WTC11 (cell line): ENCODE results near the gene VEGFD. TPM values are rescaled to one million over a fixed set of nuclear protein-coding genes. Genes with fewer than 3 reads are reported as not detected.

ENCODE experiments used
- ATAC-seq: fragments of 200-7000 bp; cut with Tn5 transposase; 2 replicates; pipeline ENCODE4 v1.10.0; 2021; ENCODE audit warnings: mild to moderate bottlenecking, moderate library complexity
- CTCF ChIA-PET: fragments of 300-600 bp; sonication (Branson Sonifier 250); formaldehyde crosslinking; loops from one replicate; lab custom pipeline; 2021; ENCODE audit warnings: antibody characterized with exemption; lab: Charles Lee
- POLR2A ChIA-PET: fragments of 350-600 bp; sonication (Branson Sonifier 250); formaldehyde crosslinking; loops from one replicate; lab custom pipeline; 2021; ENCODE audit warnings: antibody characterized with exemption; lab: Charles Lee
- DNase-seq: peaks from one replicate; pipeline ENCODE4 v3.0.0; 2021; ENCODE audit warnings: low spot score
- H3K27ac Mint-ChIP-seq: 2 replicates; pipeline ENCODE4 v1.8.0; 2021; ENCODE audit warnings: mixed read lengths
- H3K27me3 Mint-ChIP-seq: 2 replicates; pipeline ENCODE4 v1.8.0; 2021; ENCODE audit warnings: low read depth, mild to moderate bottlenecking, moderate library complexity, mixed read lengths
- H3K36me3 Mint-ChIP-seq: 2 replicates; pipeline ENCODE4 v1.8.0; 2021; ENCODE audit warnings: mixed read lengths
- H3K4me1 Mint-ChIP-seq: 2 replicates; pipeline ENCODE4 v1.8.0; 2022; ENCODE audit warnings: mixed read lengths
- H3K4me3 Mint-ChIP-seq: 2 replicates; pipeline ENCODE4 v1.8.0; 2021; ENCODE audit warnings: mild to moderate bottlenecking, moderate library complexity, mixed read lengths
- H3K9me3 Mint-ChIP-seq: 2 replicates; pipeline ENCODE4 v1.8.0; 2021; ENCODE audit warnings: mixed read lengths
- ESRRA ChIP-seq: sonication (generic); formaldehyde crosslinking; IDR thresholded peaks from 2 replicates; pipeline ENCODE4 v1.8.1; 2022; ENCODE audit warnings: mild to moderate bottlenecking, missing genetic modification reagents, borderline replicate concordance
- HMGXB4 ChIP-seq: sonication (generic); formaldehyde crosslinking; IDR thresholded peaks from 2 replicates; pipeline ENCODE4 v1.8.1; 2023; ENCODE audit warnings: mild to moderate bottlenecking, moderate library complexity, missing genetic modification reagents
- NR3C1 ChIP-seq: sonication (generic); formaldehyde crosslinking; conservative IDR thresholded peaks from 2 replicates; pipeline ENCODE4 v1.8.1; 2023; ENCODE audit warnings: low read depth, mild to moderate bottlenecking, missing genetic modification reagents
- PRDM15 ChIP-seq: sonication (generic); formaldehyde crosslinking; IDR thresholded peaks from 2 replicates; pipeline ENCODE4 v1.8.0; 2022; ENCODE audit warnings: missing genetic modification reagents
- PREB ChIP-seq: sonication (generic); formaldehyde crosslinking; IDR thresholded peaks from 2 replicates; pipeline ENCODE4 v1.8.1; 2022; ENCODE audit warnings: mild to moderate bottlenecking, missing genetic modification reagents, moderate library complexity, borderline replicate concordance
- TCF7 ChIP-seq: sonication (generic); formaldehyde crosslinking; IDR thresholded peaks from 2 replicates; pipeline ENCODE4 v1.8.0; 2022; ENCODE audit warnings: mild to moderate bottlenecking, low read depth, missing genetic modification reagents, moderate library complexity
- TEAD1 ChIP-seq: sonication (generic); formaldehyde crosslinking; IDR thresholded peaks from 2 replicates; pipeline ENCODE4 v1.8.0; 2022; ENCODE audit warnings: mild to moderate bottlenecking, missing genetic modification reagents
- ZNF121 ChIP-seq: sonication (generic); formaldehyde crosslinking; IDR thresholded peaks from 2 replicates; pipeline ENCODE4 v1.8.0; 2023; ENCODE audit warnings: missing genetic modification reagents
- total RNA-seq: library from RNA; stranded (reverse); gene quantifications from 3 replicates; pipeline ENCODE4 v1.2.3, GENCODE V29; 2021
- TF ChIP-seq, protein P1 (sequence below): sonication (generic); formaldehyde crosslinking; IDR thresholded peaks from 2 replicates; pipeline ENCODE4 v1.8.0; 2023; ENCODE audit warnings: mild to moderate bottlenecking, missing genetic modification reagents
- TF ChIP-seq, protein P2 (sequence below): sonication (generic); formaldehyde crosslinking; IDR thresholded peaks from 2 replicates; pipeline ENCODE4 v1.8.0; 2022; ENCODE audit warnings: mild to moderate bottlenecking, missing genetic modification reagents
- TF ChIP-seq, protein P3 (sequence below): sonication (generic); formaldehyde crosslinking; IDR thresholded peaks from 2 replicates; pipeline ENCODE4 v1.8.1; 2022; ENCODE audit warnings: mild to moderate bottlenecking, moderate library complexity, missing genetic modification reagents
- TF ChIP-seq, protein P4 (sequence below): fragments of 250-450 bp; sonication (Bioruptor Pico); IDR thresholded peaks from 2 replicates; pipeline ENCODE4 v1.9.0; 2021; ENCODE audit warnings: mild to moderate bottlenecking, borderline replicate concordance
- TF ChIP-seq, protein P5 (sequence below): sonication (generic); formaldehyde crosslinking; IDR thresholded peaks from 2 replicates; pipeline ENCODE4 v1.8.1; 2023; ENCODE audit warnings: mild to moderate bottlenecking, missing genetic modification reagents

The VEGFD gene
- total RNA-seq, 1 experiment from 2014 or later = not detected

- Mint-ChIP-seq H3K36me3 (0 out of 2 replicates have a peak, but pooled peaks cover 4% of the 10 kb centered on the region), H3K9me3 (0 out of 2 replicates have a peak, but pooled peaks cover 3% of the 10 kb centered on the region), H3K4me3 (no peak overlapping the region), H3K27ac (no peak overlapping the region)
- no peak for ATAC-seq
- no peak for TF ChIP-seq PRDM15 (CRISPR knock-in tag)
- TF ChIP-seq, protein P1, sequence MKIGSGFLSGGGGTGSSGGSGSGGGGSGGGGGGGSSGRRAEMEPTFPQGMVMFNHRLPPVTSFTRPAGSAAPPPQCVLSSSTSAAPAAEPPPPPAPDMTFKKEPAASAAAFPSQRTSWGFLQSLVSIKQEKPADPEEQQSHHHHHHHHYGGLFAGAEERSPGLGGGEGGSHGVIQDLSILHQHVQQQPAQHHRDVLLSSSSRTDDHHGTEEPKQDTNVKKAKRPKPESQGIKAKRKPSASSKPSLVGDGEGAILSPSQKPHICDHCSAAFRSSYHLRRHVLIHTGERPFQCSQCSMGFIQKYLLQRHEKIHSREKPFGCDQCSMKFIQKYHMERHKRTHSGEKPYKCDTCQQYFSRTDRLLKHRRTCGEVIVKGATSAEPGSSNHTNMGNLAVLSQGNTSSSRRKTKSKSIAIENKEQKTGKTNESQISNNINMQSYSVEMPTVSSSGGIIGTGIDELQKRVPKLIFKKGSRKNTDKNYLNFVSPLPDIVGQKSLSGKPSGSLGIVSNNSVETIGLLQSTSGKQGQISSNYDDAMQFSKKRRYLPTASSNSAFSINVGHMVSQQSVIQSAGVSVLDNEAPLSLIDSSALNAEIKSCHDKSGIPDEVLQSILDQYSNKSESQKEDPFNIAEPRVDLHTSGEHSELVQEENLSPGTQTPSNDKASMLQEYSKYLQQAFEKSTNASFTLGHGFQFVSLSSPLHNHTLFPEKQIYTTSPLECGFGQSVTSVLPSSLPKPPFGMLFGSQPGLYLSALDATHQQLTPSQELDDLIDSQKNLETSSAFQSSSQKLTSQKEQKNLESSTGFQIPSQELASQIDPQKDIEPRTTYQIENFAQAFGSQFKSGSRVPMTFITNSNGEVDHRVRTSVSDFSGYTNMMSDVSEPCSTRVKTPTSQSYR (CRISPR knock-in tag) = no peak
- TF ChIP-seq, protein P2, sequence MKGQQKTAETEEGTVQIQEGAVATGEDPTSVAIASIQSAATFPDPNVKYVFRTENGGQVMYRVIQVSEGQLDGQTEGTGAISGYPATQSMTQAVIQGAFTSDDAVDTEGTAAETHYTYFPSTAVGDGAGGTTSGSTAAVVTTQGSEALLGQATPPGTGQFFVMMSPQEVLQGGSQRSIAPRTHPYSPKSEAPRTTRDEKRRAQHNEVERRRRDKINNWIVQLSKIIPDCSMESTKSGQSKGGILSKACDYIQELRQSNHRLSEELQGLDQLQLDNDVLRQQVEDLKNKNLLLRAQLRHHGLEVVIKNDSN (CRISPR knock-in tag) = no peak
- TF ChIP-seq, protein P3, sequence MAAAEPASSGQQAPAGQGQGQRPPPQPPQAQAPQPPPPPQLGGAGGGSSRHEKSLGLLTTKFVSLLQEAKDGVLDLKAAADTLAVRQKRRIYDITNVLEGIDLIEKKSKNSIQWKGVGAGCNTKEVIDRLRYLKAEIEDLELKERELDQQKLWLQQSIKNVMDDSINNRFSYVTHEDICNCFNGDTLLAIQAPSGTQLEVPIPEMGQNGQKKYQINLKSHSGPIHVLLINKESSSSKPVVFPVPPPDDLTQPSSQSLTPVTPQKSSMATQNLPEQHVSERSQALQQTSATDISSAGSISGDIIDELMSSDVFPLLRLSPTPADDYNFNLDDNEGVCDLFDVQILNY (CRISPR knock-in tag) = no peak
- TF ChIP-seq NR3C1 (CRISPR knock-in tag) = no peak
- no peak for TF ChIP-seq HMGXB4 (CRISPR knock-in tag)
- TF ChIP-seq, all 79 proteins: peak for 0
- H3K4me1 Mint-ChIP-seq = peaks cover 16% of the 10 kb centered on the region
- DNase-seq = no peak
- POLR2A ChIA-PET = no interaction called here
- H3K27me3 Mint-ChIP-seq = no peaks in the 10 kb centered on the region
- CTCF ChIA-PET = no interaction called here
Measured at GRCh38 chrX:15410947-15411346, 26.7 kb upstream of the VEGFD start.

DNA sequence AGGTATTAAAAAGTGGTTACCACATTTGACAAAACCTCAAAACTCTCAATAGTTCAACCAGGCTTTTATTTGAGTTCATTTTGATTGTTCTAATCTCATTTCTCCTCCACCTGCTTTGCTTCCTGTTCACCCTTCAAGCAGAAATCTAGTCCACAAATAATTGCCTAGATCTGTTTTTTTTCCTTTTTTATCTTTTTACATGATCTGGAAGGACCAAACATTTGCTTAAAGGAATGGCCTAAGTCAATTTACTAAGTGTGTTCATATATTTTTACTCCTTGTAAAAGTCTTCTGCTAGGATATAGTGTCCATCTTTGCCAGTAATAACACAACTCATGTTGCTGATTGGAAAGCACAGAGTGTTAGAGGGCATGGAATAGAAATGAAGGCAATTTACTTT, 26.2 kb upstream of the VEGFD start:
- DNase-seq (no peak), ATAC-seq (no peak)
- Mint-ChIP-seq H3K27me3 (no peaks in the 10 kb centered on the region), H3K36me3 (0 out of 2 replicates have a peak, but pooled peaks cover 4% of the 10 kb centered on the region), H3K9me3 (0 out of 2 replicates have a peak, but pooled peaks cover 3% of the 10 kb centered on the region), H3K4me3 (no peak overlapping the region), H3K4me1 (peaks cover 16% of the 10 kb centered on the region), H3K27ac (no peak overlapping the region)
- CTCF ChIA-PET = no interaction called here
- TF ChIP-seq PREB (CRISPR knock-in tag) (no peak), TCF7 (no peak), ZNF121 (no peak), TEAD1 (no peak), ESRRA (CRISPR knock-in tag) (no peak)
- TF ChIP-seq, protein P4, sequence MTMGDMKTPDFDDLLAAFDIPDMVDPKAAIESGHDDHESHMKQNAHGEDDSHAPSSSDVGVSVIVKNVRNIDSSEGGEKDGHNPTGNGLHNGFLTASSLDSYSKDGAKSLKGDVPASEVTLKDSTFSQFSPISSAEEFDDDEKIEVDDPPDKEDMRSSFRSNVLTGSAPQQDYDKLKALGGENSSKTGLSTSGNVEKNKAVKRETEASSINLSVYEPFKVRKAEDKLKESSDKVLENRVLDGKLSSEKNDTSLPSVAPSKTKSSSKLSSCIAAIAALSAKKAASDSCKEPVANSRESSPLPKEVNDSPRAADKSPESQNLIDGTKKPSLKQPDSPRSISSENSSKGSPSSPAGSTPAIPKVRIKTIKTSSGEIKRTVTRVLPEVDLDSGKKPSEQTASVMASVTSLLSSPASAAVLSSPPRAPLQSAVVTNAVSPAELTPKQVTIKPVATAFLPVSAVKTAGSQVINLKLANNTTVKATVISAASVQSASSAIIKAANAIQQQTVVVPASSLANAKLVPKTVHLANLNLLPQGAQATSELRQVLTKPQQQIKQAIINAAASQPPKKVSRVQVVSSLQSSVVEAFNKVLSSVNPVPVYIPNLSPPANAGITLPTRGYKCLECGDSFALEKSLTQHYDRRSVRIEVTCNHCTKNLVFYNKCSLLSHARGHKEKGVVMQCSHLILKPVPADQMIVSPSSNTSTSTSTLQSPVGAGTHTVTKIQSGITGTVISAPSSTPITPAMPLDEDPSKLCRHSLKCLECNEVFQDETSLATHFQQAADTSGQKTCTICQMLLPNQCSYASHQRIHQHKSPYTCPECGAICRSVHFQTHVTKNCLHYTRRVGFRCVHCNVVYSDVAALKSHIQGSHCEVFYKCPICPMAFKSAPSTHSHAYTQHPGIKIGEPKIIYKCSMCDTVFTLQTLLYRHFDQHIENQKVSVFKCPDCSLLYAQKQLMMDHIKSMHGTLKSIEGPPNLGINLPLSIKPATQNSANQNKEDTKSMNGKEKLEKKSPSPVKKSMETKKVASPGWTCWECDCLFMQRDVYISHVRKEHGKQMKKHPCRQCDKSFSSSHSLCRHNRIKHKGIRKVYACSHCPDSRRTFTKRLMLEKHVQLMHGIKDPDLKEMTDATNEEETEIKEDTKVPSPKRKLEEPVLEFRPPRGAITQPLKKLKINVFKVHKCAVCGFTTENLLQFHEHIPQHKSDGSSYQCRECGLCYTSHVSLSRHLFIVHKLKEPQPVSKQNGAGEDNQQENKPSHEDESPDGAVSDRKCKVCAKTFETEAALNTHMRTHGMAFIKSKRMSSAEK (CRISPR knock-in tag) = no peak
- TF ChIP-seq, protein P5, sequence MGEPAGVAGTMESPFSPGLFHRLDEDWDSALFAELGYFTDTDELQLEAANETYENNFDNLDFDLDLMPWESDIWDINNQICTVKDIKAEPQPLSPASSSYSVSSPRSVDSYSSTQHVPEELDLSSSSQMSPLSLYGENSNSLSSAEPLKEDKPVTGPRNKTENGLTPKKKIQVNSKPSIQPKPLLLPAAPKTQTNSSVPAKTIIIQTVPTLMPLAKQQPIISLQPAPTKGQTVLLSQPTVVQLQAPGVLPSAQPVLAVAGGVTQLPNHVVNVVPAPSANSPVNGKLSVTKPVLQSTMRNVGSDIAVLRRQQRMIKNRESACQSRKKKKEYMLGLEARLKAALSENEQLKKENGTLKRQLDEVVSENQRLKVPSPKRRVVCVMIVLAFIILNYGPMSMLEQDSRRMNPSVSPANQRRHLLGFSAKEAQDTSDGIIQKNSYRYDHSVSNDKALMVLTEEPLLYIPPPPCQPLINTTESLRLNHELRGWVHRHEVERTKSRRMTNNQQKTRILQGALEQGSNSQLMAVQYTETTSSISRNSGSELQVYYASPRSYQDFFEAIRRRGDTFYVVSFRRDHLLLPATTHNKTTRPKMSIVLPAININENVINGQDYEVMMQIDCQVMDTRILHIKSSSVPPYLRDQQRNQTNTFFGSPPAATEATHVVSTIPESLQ (CRISPR knock-in tag) = no peak
- POLR2A ChIA-PET = no interaction called here
